ENCODE measurements around the gene LRRC56. TPM values are rescaled to one million over a fixed set of nuclear protein-coding genes. Genes with fewer than 3 reads are reported as not detected.

The LRRC56 gene
- total and polyA plus RNA-seq, 2 of the 13 experiments (the other 11 are each of a cell fraction or from before 2014, with no cell fraction given): 0.11 to 0.29 TPM

DNA sequence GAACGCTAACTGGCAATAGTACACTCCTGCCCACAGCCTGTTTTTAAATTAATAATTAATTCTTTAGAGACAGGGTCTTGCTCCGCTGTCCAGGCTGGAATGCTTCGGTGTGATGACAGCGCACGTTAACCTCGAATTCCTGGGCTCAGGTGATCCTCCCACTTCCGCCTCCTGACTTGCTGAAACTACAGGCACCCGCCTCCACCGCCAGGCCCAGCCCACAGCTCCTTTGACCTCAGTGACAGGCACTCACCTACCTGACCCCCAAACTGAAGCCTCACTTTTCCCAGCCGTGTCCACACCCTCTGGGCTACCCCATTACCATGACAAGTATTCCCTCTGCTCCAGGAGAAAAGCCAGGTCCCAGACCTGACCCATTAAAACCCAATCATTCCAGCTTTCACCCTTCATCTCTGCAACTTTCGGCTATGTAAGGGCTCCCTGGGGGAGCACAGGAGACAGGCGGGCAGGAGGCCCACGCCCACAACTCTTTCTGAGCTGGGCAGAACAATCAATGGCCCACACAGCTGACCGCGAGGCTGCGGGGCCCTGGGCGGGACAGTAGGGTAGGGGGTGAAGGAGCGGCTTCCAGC, 22.5 kb downstream of the LRRC56 start (continued):
- TF ChIP-seq, protein P1, sequence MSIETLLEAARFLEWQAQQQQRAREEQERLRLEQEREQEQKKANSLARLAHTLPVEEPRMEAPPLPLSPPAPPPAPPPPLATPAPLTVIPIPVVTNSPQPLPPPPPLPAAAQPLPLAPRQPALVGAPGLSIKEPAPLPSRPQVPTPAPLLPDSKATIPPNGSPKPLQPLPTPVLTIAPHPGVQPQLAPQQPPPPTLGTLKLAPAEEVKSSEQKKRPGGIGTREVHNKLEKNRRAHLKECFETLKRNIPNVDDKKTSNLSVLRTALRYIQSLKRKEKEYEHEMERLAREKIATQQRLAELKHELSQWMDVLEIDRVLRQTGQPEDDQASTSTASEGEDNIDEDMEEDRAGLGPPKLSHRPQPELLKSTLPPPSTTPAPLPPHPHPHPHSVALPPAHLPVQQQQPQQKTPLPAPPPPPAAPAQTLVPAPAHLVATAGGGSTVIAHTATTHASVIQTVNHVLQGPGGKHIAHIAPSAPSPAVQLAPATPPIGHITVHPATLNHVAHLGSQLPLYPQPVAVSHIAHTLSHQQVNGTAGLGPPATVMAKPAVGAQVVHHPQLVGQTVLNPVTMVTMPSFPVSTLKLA (IDR thresholded peaks at IDR 0.05): 0 out of 2 replicates have a peak, but pooled peaks have one; percentile 18
- TF ChIP-seq HNF4A (CRISPR knock-in tag; IDR thresholded peaks at IDR 0.05) (no peak), BORCS8-MEF2B (CRISPR knock-in tag; IDR thresholded peaks at IDR 0.05) (no peak), FOXA3 (CRISPR knock-in tag; IDR thresholded peaks at IDR 0.05) (no peak), KDM5B (CRISPR knock-in tag; IDR thresholded peaks at IDR 0.05; ENCODE audit: borderline replicate concordance) (no peak), RFX5 (IDR thresholded peaks at IDR 0.05; ENCODE audit: low read depth, low read length) (no peak), MED8 (CRISPR knock-in tag; IDR thresholded peaks at IDR 0.05; ENCODE audit: insufficient replicate concordance) (no peak), ZBTB42 (CRISPR knock-in tag; IDR thresholded peaks at IDR 0.05) (no peak), TEAD3 (CRISPR knock-in tag; optimal IDR thresholded peaks at IDR 0.05; ENCODE audit: borderline replicate concordance) (peak; percentile 97), ZNF546 (CRISPR knock-in tag; conservative IDR thresholded peaks at IDR 0.05) (no peak), ZNF460 (CRISPR knock-in tag; IDR thresholded peaks at IDR 0.05; ENCODE audit: borderline replicate concordance) (peak; percentile 30; the same call in 1 of the 2 replicates), AKAP8 (CRISPR knock-in tag; IDR thresholded peaks at IDR 0.05) (no peak), ZFY (CRISPR knock-in tag; IDR thresholded peaks at IDR 0.05) (no peak), LCORL (IDR thresholded peaks at IDR 0.05) (no peak), LCORL (CRISPR knock-in tag; IDR thresholded peaks at IDR 0.05) (peak; percentile 45), FOXP1 (IDR thresholded peaks at IDR 0.05) (no peak), FOXP1 (CRISPR knock-in tag; IDR thresholded peaks at IDR 0.05) (no peak), ZFP82 (CRISPR knock-in tag; IDR thresholded peaks at IDR 0.05; ENCODE audit: borderline replicate concordance) (no peak)
- TF ChIP-seq, protein P2, sequence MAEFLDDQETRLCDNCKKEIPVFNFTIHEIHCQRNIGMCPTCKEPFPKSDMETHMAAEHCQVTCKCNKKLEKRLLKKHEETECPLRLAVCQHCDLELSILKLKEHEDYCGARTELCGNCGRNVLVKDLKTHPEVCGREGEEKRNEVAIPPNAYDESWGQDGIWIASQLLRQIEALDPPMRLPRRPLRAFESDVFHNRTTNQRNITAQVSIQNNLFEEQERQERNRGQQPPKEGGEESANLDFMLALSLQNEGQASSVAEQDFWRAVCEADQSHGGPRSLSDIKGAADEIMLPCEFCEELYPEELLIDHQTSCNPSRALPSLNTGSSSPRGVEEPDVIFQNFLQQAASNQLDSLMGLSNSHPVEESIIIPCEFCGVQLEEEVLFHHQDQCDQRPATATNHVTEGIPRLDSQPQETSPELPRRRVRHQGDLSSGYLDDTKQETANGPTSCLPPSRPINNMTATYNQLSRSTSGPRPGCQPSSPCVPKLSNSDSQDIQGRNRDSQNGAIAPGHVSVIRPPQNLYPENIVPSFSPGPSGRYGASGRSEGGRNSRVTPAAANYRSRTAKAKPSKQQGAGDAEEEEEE (CRISPR knock-in tag; IDR thresholded peaks at IDR 0.05; ENCODE audit: borderline replicate concordance): no peak
- TF ChIP-seq, protein P3, sequence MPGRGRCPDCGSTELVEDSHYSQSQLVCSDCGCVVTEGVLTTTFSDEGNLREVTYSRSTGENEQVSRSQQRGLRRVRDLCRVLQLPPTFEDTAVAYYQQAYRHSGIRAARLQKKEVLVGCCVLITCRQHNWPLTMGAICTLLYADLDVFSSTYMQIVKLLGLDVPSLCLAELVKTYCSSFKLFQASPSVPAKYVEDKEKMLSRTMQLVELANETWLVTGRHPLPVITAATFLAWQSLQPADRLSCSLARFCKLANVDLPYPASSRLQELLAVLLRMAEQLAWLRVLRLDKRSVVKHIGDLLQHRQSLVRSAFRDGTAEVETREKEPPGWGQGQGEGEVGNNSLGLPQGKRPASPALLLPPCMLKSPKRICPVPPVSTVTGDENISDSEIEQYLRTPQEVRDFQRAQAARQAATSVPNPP (CRISPR knock-in tag; IDR thresholded peaks at IDR 0.05): no peak
- TF ChIP-seq, protein P4, sequence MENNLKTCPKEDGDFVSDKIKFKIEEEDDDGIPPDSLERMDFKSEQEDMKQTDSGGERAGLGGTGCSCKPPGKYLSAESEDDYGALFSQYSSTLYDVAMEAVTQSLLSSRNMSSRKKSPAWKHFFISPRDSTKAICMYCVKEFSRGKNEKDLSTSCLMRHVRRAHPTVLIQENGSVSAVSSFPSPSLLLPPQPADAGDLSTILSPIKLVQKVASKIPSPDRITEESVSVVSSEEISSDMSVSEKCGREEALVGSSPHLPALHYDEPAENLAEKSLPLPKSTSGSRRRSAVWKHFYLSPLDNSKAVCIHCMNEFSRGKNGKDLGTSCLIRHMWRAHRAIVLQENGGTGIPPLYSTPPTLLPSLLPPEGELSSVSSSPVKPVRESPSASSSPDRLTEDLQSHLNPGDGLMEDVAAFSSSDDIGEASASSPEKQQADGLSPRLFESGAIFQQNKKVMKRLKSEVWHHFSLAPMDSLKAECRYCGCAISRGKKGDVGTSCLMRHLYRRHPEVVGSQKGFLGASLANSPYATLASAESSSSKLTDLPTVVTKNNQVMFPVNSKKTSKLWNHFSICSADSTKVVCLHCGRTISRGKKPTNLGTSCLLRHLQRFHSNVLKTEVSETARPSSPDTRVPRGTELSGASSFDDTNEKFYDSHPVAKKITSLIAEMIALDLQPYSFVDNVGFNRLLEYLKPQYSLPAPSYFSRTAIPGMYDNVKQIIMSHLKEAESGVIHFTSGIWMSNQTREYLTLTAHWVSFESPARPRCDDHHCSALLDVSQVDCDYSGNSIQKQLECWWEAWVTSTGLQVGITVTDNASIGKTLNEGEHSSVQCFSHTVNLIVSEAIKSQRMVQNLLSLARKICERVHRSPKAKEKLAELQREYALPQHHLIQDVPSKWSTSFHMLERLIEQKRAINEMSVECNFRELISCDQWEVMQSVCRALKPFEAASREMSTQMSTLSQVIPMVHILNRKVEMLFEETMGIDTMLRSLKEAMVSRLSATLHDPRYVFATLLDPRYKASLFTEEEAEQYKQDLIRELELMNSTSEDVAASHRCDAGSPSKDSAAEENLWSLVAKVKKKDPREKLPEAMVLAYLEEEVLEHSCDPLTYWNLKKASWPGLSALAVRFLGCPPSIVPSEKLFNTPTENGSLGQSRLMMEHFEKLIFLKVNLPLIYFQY (CRISPR knock-in tag; IDR thresholded peaks at IDR 0.05; ENCODE audit: borderline replicate concordance): no peak
- TF ChIP-seq, protein P5, sequence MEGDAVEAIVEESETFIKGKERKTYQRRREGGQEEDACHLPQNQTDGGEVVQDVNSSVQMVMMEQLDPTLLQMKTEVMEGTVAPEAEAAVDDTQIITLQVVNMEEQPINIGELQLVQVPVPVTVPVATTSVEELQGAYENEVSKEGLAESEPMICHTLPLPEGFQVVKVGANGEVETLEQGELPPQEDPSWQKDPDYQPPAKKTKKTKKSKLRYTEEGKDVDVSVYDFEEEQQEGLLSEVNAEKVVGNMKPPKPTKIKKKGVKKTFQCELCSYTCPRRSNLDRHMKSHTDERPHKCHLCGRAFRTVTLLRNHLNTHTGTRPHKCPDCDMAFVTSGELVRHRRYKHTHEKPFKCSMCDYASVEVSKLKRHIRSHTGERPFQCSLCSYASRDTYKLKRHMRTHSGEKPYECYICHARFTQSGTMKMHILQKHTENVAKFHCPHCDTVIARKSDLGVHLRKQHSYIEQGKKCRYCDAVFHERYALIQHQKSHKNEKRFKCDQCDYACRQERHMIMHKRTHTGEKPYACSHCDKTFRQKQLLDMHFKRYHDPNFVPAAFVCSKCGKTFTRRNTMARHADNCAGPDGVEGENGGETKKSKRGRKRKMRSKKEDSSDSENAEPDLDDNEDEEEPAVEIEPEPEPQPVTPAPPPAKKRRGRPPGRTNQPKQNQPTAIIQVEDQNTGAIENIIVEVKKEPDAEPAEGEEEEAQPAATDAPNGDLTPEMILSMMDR (CRISPR knock-in tag; IDR thresholded peaks at IDR 0.05): no peak
